DND-41 (cell line): ENCODE results near the gene CCL23.

Experiments used
- ATAC-seq: fragments of 200-7000 bp; cut with Tn5 transposase; 3 replicates; pipeline ENCODE4 v1.9.1; 2021; ENCODE audit warnings: low read depth; ENCODE audit not compliant: insufficient read depth
- DNase-seq: peaks from one replicate; pipeline ENCODE4 v3.0.0-alpha.2; 2020
- H2AFZ ChIP-seq: 2 replicates; pipeline ENCODE4 v1.6.0; 2012; ENCODE audit warnings: low read depth, low read length
- H3K27ac ChIP-seq: 2 replicates; pipeline ENCODE4 v1.5.1; 2012; ENCODE audit warnings: low read length, inconsistent platforms
- H3K27me3 ChIP-seq: fragments of 200-600 bp; sonication (generic); 2 replicates; pipeline ENCODE4 v1.6.0; 2012; ENCODE audit warnings: low read length, mild to moderate bottlenecking, inconsistent platforms; ENCODE audit not compliant: insufficient read depth, poor library complexity
- H3K36me3 ChIP-seq: 2 replicates; pipeline ENCODE4 v1.5.1; 2012; ENCODE audit warnings: low read length, inconsistent platforms; ENCODE audit not compliant: insufficient read depth
- H3K4me1 ChIP-seq: 2 replicates; pipeline ENCODE4 v1.5.1; 2012; ENCODE audit warnings: mild to moderate bottlenecking, low read length; ENCODE audit not compliant: insufficient read depth
- H3K4me2 ChIP-seq: 2 replicates; pipeline ENCODE4 v1.6.0; 2012; ENCODE audit warnings: mild to moderate bottlenecking, moderate library complexity, low read length, inconsistent platforms; ENCODE audit not compliant: insufficient read depth
- H3K4me3 ChIP-seq, 2 experiments: fragments of 200-600 bp in 1 of 2; shearing (Covaris generic) in 1 of 2; 2 replicates each; pipeline ENCODE4 v1.5.1; 2012 to 2016; ENCODE audit warnings: inconsistent platforms in 2 of 2, low read length in 2 of 2, mild to moderate bottlenecking in 2 of 2, low read depth in 1 of 2, moderate library complexity in 1 of 2
- H3K79me2 ChIP-seq: 2 replicates; pipeline ENCODE4 v1.6.0; 2012; ENCODE audit warnings: low read length, inconsistent platforms; ENCODE audit not compliant: insufficient read depth
- H3K9ac ChIP-seq: 2 replicates; pipeline ENCODE4 v1.6.0; 2012; ENCODE audit warnings: low read depth, mild to moderate bottlenecking, inconsistent platforms, low read length, moderate library complexity
- H3K9me3 ChIP-seq: 2 replicates; pipeline ENCODE4 v1.5.1; 2012; ENCODE audit warnings: low read length, moderate library complexity, mild to moderate bottlenecking, inconsistent platforms; ENCODE audit not compliant: insufficient read depth, severe bottlenecking
- H4K20me1 ChIP-seq: 2 replicates; pipeline ENCODE4 v1.6.0; 2012; ENCODE audit warnings: low read length; ENCODE audit not compliant: insufficient read depth
- CTCF ChIP-seq: IDR thresholded peaks from 2 replicates; pipeline ENCODE4 v1.5.1; 2012; ENCODE audit warnings: borderline replicate concordance, low read length, moderate library complexity, mild to moderate bottlenecking; ENCODE audit not compliant: poor library complexity, severe bottlenecking; ENCODE audit errors: extremely low read depth
- EZH2 ChIP-seq: IDR thresholded peaks from 3 replicates; pipeline ENCODE4 v1.6.1; 2012; ENCODE audit warnings: borderline replicate concordance, low read depth, mild to moderate bottlenecking, moderate library complexity, low read length, inconsistent platforms; ENCODE audit not compliant: severe bottlenecking

Gene CCL23

GRCh38 chr17:36055171-36055570, 37.4 kb upstream of the CCL23 start:
- H3K36me3 ChIP-seq = no peaks in the 10 kb centered on the region
- peaks cover under 1% of the 10 kb centered on the region for H3K9me3 ChIP-seq
- ATAC-seq (no peak), DNase-seq (no peak)
- H3K4me1 ChIP-seq = no peaks in the 10 kb centered on the region
- no peak overlapping the region for H3K9ac ChIP-seq
- no peak overlapping the region for H3K4me2 ChIP-seq
- no peak overlapping the region for H3K27ac ChIP-seq
- H3K79me2 ChIP-seq = no peaks in the 10 kb centered on the region
- no peak overlapping the region for H3K4me3 ChIP-seq
- no peaks in the 10 kb centered on the region for H3K27me3 ChIP-seq
- TF ChIP-seq CTCF = no peak
- TF ChIP-seq EZH2 = no peak
- no peaks in the 10 kb centered on the region for H4K20me1 ChIP-seq
- no peak overlapping the region for H2AFZ ChIP-seq

- Histone ChIP-seq H3K9ac (no peak overlapping the region), H3K4me3 (no peak overlapping the region), H3K4me2 (no peak overlapping the region), H3K79me2 (no peaks in the 10 kb centered on the region), H2AFZ (no peak overlapping the region), H3K4me1 (no peaks in the 10 kb centered on the region), H3K9me3 (peaks cover 17% of the 10 kb centered on the region), H3K27me3 (no peaks in the 10 kb centered on the region), H3K27ac (no peak overlapping the region), H3K36me3 (no peaks in the 10 kb centered on the region), H4K20me1 (no peaks in the 10 kb centered on the region)
- no peak for TF ChIP-seq EZH2
- no peak for TF ChIP-seq CTCF
- DNase-seq (no peak), ATAC-seq (no peak)
Observed at GRCh38 chr17:36049643-36050042, 31.9 kb upstream of the CCL23 start.

DNA sequence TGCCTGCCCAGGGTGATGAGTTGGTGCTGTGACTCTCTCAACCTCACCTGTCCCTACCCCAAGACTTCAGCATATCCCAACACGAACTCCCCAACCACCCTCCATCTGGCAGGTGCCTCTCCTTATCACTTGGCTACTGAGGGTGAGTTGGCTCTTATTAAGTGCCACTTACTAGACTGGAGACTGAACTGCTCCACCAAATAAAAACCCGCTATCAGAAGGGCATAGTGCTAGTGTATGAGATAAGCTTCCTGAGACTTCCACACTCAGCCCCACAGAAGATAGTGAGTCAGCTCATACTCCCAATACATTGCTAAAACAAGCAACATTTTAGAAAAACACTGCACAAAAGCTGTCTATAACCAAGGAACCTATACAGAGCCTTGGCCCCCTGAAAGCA, 30.3 kb upstream of the CCL23 start:
- Histone ChIP-seq H3K27ac (no peak overlapping the region), H2AFZ (no peak overlapping the region), H3K4me2 (no peak overlapping the region), H3K9me3 (peaks cover 17% of the 10 kb centered on the region), H3K9ac (no peak overlapping the region), H3K4me3 (no peak overlapping the region), H4K20me1 (no peaks in the 10 kb centered on the region), H3K27me3 (no peaks in the 10 kb centered on the region), H3K36me3 (no peaks in the 10 kb centered on the region), H3K4me1 (no peaks in the 10 kb centered on the region), H3K79me2 (no peaks in the 10 kb centered on the region)
- TF ChIP-seq EZH2 = no peak
- TF ChIP-seq CTCF = no peak
- ATAC-seq (no peak), DNase-seq (no peak)

- ATAC-seq (no peak), DNase-seq (no peak)
- Histone ChIP-seq H3K9me3 (no peaks in the 10 kb centered on the region), H4K20me1 (no peaks in the 10 kb centered on the region), H3K36me3 (no peaks in the 10 kb centered on the region), H3K4me3 (no peak overlapping the region), H3K9ac (no peak overlapping the region), H3K27ac (no peak overlapping the region), H3K27me3 (peaks cover 15% of the 10 kb centered on the region), H3K4me2 (no peak overlapping the region), H2AFZ (no peak overlapping the region), H3K79me2 (no peaks in the 10 kb centered on the region), H3K4me1 (no peaks in the 10 kb centered on the region)
- TF ChIP-seq EZH2 = no peak
- TF ChIP-seq CTCF = no peak
Observed at GRCh38 chr17:36036235-36036634, 18.5 kb upstream of the CCL23 start.
